ENCODE measurements around the gene GNAS-AS1.

GRCh38 chr20:58776109-58776508, 74.6 kb downstream of the GNAS-AS1 start:
- TF ChIP-seq POLR2A (IDR thresholded peaks at IDR 0.05): no peak
- TF ChIP-seq, protein P1, sequence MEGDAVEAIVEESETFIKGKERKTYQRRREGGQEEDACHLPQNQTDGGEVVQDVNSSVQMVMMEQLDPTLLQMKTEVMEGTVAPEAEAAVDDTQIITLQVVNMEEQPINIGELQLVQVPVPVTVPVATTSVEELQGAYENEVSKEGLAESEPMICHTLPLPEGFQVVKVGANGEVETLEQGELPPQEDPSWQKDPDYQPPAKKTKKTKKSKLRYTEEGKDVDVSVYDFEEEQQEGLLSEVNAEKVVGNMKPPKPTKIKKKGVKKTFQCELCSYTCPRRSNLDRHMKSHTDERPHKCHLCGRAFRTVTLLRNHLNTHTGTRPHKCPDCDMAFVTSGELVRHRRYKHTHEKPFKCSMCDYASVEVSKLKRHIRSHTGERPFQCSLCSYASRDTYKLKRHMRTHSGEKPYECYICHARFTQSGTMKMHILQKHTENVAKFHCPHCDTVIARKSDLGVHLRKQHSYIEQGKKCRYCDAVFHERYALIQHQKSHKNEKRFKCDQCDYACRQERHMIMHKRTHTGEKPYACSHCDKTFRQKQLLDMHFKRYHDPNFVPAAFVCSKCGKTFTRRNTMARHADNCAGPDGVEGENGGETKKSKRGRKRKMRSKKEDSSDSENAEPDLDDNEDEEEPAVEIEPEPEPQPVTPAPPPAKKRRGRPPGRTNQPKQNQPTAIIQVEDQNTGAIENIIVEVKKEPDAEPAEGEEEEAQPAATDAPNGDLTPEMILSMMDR (IDR thresholded peaks at IDR 0.05): no peak
